GM13977 (cell line): ENCODE measurements around the gene GARNL3.

ENCODE experiments used
- DNase-seq: peaks from one replicate; pipeline ENCODE4 v3.0.0; 2012; ENCODE audit warnings: low spot score
- CTCF ChIP-seq: IDR thresholded peaks from 2 replicates; pipeline ENCODE4 v1.5.1; 2012; ENCODE audit warnings: mild to moderate bottlenecking, control low read depth; ENCODE audit not compliant: insufficient read depth; ENCODE audit errors: extremely low read depth, missing control alignments
- in situ Hi-C: fragments of 300-500 bp; cut with MboI; formaldehyde crosslinking; loops from one replicate; pipeline ENCODE4 v1.12.0; 2022; ENCODE audit warnings: low sequenced_read_pairs, low pct_unique_long_range_greater_than_20kb, mixed read lengths, inconsistent platforms; ENCODE audit not compliant: unreplicated experiment

The GARNL3 gene

GRCh38 chr9:127424676-127424999 is 160.1 kb downstream of the GARNL3 start:
- in situ Hi-C loops = loop anchor here (10.0 kb wide), 1 partner anchor 210 kb away; no protein-coding TSS in a partner anchor

GRCh38 chr9:127426756-127427155 is 162.2 kb downstream of the GARNL3 start:
- no peak for TF ChIP-seq CTCF
- in situ Hi-C loops = loop anchor here (10.0 kb wide), 1 partner anchor 212 kb away; no protein-coding TSS in a partner anchor
- DNase-seq = no peak

More at GRCh38 chr9:127424676-127424999, 160.1 kb downstream of the GARNL3 start:
- DNase-seq = peak; percentile 46
- TF ChIP-seq CTCF = no peak

GRCh38 chr9:127428348-127428747 is 163.8 kb downstream of the GARNL3 start:
- DNase-seq = no peak
- in situ Hi-C loops = loop anchor here (10.0 kb wide), 1 partner anchor 214 kb away; no protein-coding TSS in a partner anchor
- TF ChIP-seq CTCF = no peak

GRCh38 chr9:127430415-127430814 is 165.8 kb downstream of the GARNL3 start:
- in situ Hi-C loops = no loop called here
- no peak for DNase-seq
- no peak for TF ChIP-seq CTCF

GRCh38 chr9:127437497-127438264 is 173.1 kb downstream of the GARNL3 start:
- TF ChIP-seq CTCF = no peak
- DNase-seq = no peak
- in situ Hi-C loops = no loop called here

GRCh38 chr9:127438394-127438793 is 173.8 kb downstream of the GARNL3 start:
- TF ChIP-seq CTCF = no peak
- in situ Hi-C loops = no loop called here
- DNase-seq = no peak
